GM12892 (cell line): Measurements from ENCODE around the gene F13A1.

ENCODE experiments used
- POLR2A ChIP-seq: IDR thresholded peaks from 2 replicates; pipeline ENCODE4 v1.6.1; 2011; ENCODE audit warnings: low read depth, low read length, control low read depth
- TAF1 ChIP-seq: IDR thresholded peaks from 2 replicates; pipeline ENCODE4 v1.6.1; 2011; ENCODE audit warnings: low read depth, mild to moderate bottlenecking, control low read depth, low read length, borderline replicate concordance

DNA sequence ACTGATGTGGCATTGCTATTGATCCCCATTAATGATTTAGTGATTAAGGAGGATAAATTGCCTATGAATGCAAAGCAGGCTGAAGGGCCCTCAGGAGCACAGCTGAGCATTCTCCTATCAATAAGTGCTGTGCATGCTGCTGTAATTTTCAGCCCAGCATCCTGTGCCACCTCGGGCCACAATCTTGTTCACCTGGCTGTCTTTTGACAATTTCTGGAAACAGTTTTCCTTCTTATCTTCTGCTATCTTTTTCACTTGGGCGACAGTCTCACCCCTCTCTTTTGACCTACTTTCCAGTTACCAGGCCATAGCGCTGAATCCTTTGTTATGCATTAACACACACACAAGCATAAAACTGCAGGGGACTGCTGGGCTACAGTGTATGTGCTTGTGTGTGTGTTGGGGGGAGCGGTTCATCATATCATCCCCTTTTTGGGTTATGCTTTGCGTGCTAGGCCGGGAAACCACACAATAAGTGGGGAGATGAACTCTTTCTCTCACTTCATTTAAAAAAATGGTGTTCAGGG, 60.2 kb downstream of the F13A1 start:
- TF ChIP-seq POLR2A (no peak), TAF1 (no peak)
